ENCODE results near the gene ERCC5.

Gene ERCC5

DNA sequence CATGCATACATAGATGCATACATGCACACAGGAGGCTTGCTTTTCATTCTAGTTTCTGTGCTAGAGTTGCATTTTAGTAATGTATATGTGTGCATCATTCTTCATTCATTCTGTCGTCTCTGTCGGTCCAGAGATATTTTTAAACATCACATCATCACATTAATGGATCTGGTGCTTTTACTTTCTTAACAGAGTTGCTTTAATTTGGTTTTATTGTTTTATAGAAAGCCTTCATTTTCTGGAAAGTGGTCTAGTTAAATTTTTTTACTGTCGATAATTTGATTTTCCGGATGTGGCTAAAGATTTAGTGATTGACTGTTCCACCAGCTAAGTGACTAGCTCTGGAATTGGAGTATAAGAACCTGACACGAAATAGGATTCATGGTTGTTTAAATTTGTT lies 30.0 kb upstream of the ERCC5 start:
- Histone ChIP-seq H3K36me3 (ENCODE audit: insufficient read depth, low read length) (no peaks in the 10 kb centered on the region; the same call in 1 of the 2 replicates), H3K9me3 (ENCODE audit: insufficient read depth, low read depth, low read length) (0 out of 2 replicates have a peak, but pooled peaks cover 2% of the 10 kb centered on the region), H3K4me3 (ENCODE audit: low read length) (no peak overlapping the region), H3K4me1 (ENCODE audit: insufficient read depth, low read length) (peaks cover 4% of the 10 kb centered on the region; the same call in 1 of the 2 replicates), H3K27ac (ENCODE audit: low read depth, low read length) (no peak overlapping the region), H3K27me3 (ENCODE audit: insufficient read depth, low read length) (no peaks in the 10 kb centered on the region), H3K9ac (ENCODE audit: low read depth, low read length) (no peak overlapping the region)
- WGBS: 91% methylated on average over 3 of the region's 5 CpGs

DNA sequence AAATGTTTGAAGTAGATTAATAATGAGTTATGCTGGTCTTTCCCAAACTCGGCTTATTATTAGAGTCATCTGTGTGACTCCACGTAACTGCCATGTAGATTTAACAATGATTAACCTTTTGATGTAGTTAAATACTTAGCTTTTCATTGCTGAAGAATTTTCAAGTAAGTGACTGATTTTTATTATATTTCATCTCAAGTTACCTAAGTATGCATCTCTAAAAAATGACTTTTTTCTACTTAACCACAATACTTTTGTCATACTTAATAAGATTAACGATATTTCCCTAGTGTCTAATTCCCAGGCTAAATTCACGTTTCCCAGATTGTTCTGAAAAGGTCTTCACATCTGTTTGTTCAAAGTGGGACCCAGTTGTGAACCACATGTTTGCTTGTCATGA lies 29.1 kb upstream of the ERCC5 start:
- no peaks in the 10 kb centered on the region for H3K27me3 ChIP-seq (ENCODE audit: insufficient read depth, low read length)
- WGBS: 95% methylated on average over 4 of the region's 4 CpGs
- peaks cover 4% of the 10 kb centered on the region; the same call in 1 of the 2 replicates for H3K4me1 ChIP-seq (ENCODE audit: insufficient read depth, low read length)
- H3K9me3 ChIP-seq (ENCODE audit: insufficient read depth, low read depth, low read length): no peaks in the 10 kb centered on the region
- H3K9ac ChIP-seq (ENCODE audit: low read depth, low read length): no peak overlapping the region
- H3K4me3 ChIP-seq (ENCODE audit: low read length): no peak overlapping the region
- no peak overlapping the region for H3K27ac ChIP-seq (ENCODE audit: low read depth, low read length)
- peaks cover 2% of the 10 kb centered on the region; the same call in 1 of the 2 replicates for H3K36me3 ChIP-seq (ENCODE audit: insufficient read depth, low read length)

DNA sequence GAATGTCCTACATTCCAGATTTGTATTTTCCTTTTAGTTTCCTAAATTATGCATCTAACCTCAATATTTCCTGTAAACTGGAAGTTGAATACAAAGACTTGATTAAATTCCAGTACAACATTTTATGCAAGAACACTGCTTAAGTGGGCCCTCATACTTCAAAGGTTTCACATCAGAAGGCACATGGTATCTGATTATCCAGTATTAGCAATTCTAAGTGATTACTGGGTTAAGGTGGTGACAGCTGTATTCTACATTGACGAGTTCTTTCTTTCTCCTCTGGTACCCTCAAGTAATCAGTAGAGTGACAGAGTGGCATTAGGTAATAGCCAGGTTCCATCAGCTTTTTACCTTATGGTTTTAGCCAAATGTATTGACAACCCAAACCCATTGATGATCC lies 28.6 kb upstream of the ERCC5 start:
- no peak overlapping the region for H3K4me3 ChIP-seq (ENCODE audit: low read length)
- no peak overlapping the region for H3K9ac ChIP-seq (ENCODE audit: low read depth, low read length)
- H3K36me3 ChIP-seq (ENCODE audit: insufficient read depth, low read length): peaks cover 8% of the 10 kb centered on the region; the same call in 1 of the 2 replicates
- H3K27ac ChIP-seq (ENCODE audit: low read depth, low read length): no peak overlapping the region
- 100% methylated on average over 1 of the region's 1 CpG for WGBS
- no peaks in the 10 kb centered on the region for H3K27me3 ChIP-seq (ENCODE audit: insufficient read depth, low read length)
- H3K4me1 ChIP-seq (ENCODE audit: insufficient read depth, low read length): peaks cover 4% of the 10 kb centered on the region; the same call in 1 of the 2 replicates
- no peaks in the 10 kb centered on the region for H3K9me3 ChIP-seq (ENCODE audit: insufficient read depth, low read depth, low read length)

DNA sequence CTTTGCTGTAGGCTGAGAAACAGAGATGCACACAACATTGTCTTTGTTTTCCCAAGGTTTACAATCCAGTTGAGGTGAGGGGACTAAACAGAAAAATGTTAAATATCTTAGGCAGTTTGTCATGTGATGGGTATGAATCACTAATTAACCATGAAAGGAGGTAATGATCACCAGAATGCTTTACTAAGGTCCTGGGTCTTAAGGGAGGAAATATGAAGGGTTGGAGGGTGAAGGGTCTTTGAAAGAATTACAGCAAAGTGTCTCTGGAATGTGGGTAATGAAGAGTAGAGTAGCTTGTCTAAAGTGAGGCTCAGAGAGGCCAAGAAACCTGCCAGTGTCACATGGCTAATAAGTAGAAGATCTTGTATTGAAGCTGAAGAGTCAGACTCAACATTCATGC lies 27.9 kb upstream of the ERCC5 start:
- H3K36me3 ChIP-seq (ENCODE audit: insufficient read depth, low read length): peaks cover 8% of the 10 kb centered on the region; the same call in 1 of the 2 replicates
- peaks cover 1% of the 10 kb centered on the region; the same call in 1 of the 2 replicates for H3K4me1 ChIP-seq (ENCODE audit: insufficient read depth, low read length)

DNA sequence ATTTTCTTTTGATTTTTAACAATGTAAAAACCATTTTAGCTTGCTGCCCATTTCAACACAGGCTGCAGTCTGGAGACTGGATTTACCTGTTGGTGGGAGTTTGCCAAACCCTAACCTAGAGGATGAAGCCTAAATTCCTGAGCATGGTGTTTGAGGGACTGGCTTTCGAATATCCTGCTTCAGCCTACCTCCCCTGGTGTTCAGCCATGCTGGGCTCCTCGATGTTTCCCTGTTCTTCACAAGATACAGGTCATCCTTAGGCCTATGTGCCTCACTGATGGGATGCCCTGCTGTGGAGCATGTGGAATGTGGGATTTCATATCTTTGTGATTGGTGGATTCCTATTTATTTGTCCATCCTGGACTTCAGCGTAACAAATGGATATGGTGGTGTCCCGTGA lies 20.4 kb upstream of the ERCC5 start:
- peaks cover 6% of the 10 kb centered on the region; the same call in 1 of the 2 replicates for H3K4me1 ChIP-seq (ENCODE audit: insufficient read depth, low read length)
- 0 out of 2 replicates have a peak overlapping the region, but pooled peaks have one; percentile 4 for H3K9ac ChIP-seq (ENCODE audit: low read depth, low read length)
- H3K27ac ChIP-seq (ENCODE audit: low read depth, low read length): peak overlapping the region; percentile 51; the same call in 1 of the 2 replicates
- H3K27me3 ChIP-seq (ENCODE audit: insufficient read depth, low read length): no peaks in the 10 kb centered on the region
- no peak overlapping the region for H3K4me3 ChIP-seq (ENCODE audit: low read length)
- peaks cover 13% of the 10 kb centered on the region; the same call in 1 of the 2 replicates for H3K36me3 ChIP-seq (ENCODE audit: insufficient read depth, low read length)
- 90% methylated on average over 4 of the region's 4 CpGs for WGBS
- no peaks in the 10 kb centered on the region; the same call in 1 of the 2 replicates for H3K9me3 ChIP-seq (ENCODE audit: insufficient read depth, low read depth, low read length)

More for the DNA sequence above, 27.9 kb upstream of the ERCC5 start:
- Histone ChIP-seq H3K27me3 (ENCODE audit: insufficient read depth, low read length) (no peaks in the 10 kb centered on the region), H3K4me3 (ENCODE audit: low read length) (no peak overlapping the region), H3K9me3 (ENCODE audit: insufficient read depth, low read depth, low read length) (no peaks in the 10 kb centered on the region), H3K9ac (ENCODE audit: low read depth, low read length) (no peak overlapping the region), H3K27ac (ENCODE audit: low read depth, low read length) (no peak overlapping the region)

DNA sequence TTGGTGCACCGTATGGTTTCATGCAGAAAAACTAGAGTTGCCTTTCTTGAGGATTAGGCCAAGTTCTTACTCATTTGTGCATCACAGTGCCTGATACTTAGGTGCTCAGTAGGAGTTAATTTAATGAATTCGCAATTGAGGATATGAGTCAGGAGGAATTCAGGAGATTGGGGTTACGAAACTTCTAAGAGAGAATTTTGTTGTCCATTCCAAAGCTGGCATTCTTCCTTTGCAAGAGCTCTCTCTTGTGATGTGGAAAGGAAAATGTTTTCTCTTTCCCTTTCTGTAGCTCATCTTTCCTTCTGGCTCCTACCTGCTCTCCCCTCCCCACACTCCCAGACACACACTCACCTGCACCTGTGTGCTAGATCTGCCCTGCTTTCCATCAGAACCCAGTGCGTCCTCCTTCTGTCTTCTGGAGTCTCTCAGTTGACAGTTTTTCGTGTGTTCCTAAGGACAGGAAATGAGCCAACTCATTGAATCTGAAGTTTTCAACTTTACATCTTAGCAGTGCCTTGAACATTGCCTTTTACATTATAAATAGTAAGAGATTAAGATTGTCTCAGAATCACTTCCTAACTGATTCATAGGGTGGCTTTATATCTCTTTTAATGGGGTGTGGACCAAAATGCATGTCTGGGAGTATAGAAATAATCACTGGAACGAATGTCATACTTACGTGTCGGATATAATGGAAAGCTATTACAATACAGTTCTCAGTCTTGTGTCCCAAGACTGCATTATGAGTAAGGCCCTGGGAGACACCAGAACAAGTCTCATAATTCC lies 19.7 kb upstream of the ERCC5 start:
- Histone ChIP-seq H3K36me3 (ENCODE audit: insufficient read depth, low read length) (peaks cover 13% of the 10 kb centered on the region; the same call in 1 of the 2 replicates), H3K9ac (ENCODE audit: low read depth, low read length) (no peak overlapping the region), H3K4me3 (ENCODE audit: low read length) (no peak overlapping the region), H3K27me3 (ENCODE audit: insufficient read depth, low read length) (no peaks in the 10 kb centered on the region), H3K27ac (ENCODE audit: low read depth, low read length) (no peak overlapping the region; the same call in 1 of the 2 replicates), H3K9me3 (ENCODE audit: insufficient read depth, low read depth, low read length) (no peaks in the 10 kb centered on the region; the same call in 1 of the 2 replicates), H3K4me1 (ENCODE audit: insufficient read depth, low read length) (peaks cover 6% of the 10 kb centered on the region; the same call in 1 of the 2 replicates)
- WGBS: 84% methylated on average over 8 of the region's 8 CpGs

DNA sequence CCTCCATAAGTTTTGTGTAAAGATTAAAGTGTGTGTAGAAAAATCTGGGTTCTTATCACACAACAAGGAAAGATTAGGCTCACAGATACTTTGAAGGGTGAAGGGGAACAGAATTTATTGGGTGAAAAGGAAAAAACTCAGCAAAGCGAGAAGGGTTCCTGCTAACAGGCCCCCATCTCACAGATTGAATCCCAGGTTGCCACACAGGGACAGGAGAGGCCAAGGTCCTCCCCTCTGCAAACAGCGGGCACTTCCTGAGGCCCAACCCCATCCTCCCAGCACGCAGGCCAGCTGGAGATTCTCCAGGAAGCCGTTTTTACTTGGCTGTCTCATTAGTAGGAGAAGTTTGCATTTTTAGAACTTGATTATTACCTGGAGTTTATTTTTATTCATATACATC lies 15.2 kb upstream of the ERCC5 start:
- Histone ChIP-seq H3K9ac (ENCODE audit: low read depth, low read length) (no peak overlapping the region), H3K27ac (ENCODE audit: low read depth, low read length) (no peak overlapping the region), H3K4me3 (ENCODE audit: low read length) (no peak overlapping the region), H3K9me3 (ENCODE audit: insufficient read depth, low read depth, low read length) (no peaks in the 10 kb centered on the region), H3K4me1 (ENCODE audit: insufficient read depth, low read length) (peaks cover 3% of the 10 kb centered on the region; the same call in 1 of the 2 replicates), H3K27me3 (ENCODE audit: insufficient read depth, low read length) (no peaks in the 10 kb centered on the region), H3K36me3 (ENCODE audit: insufficient read depth, low read length) (no peaks in the 10 kb centered on the region)
- WGBS: 75% methylated on average over 2 of the region's 4 CpGs

DNA sequence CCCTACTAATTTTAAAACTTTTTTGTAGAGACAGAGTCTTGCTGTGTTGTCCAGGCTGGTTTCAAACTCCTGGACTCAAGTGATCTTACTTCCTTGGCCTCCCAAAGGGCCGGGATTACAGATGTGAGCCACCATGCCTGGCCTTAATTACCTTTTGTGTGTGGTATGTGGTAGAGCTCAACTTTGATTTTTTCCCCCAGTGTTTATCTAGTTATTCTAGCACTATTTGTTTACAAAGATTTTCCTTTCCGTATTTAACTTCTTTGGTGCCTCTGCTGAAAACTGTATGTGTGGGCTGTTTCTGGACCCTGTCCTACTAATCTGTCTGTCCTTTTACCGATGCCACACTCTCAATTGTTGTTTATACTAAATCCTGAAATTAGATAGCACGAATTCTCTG lies 9.4 kb upstream of the ERCC5 start:
- 93% methylated on average over 3 of the region's 4 CpGs for WGBS
- H3K36me3 ChIP-seq (ENCODE audit: insufficient read depth, low read length): no peaks in the 10 kb centered on the region

DNA sequence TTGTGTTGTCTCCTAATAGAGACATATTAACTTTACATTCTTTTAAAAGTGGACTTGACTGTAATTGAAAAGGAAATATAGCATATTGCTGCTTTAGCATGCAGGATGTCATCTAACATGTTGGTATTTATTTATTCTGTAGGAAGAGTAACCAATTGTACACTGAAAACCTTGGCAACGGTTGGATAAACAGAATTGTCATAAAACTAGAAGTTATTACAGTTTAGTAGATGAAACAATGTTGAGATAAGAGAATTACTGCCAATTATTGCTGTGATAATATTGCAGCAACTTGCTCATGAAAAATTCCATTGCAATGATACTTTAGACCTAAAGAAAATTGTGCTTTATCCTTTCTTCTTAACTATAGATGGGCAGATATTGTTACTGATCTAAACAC lies 7.6 kb upstream of the ERCC5 start:
- H3K9ac ChIP-seq (ENCODE audit: low read depth, low read length): no peak overlapping the region
- no peak overlapping the region for H3K4me3 ChIP-seq (ENCODE audit: low read length)
- WGBS: 100% methylated on average over 1 of the region's 1 CpG
- H3K27me3 ChIP-seq (ENCODE audit: insufficient read depth, low read length): no peaks in the 10 kb centered on the region
- H3K27ac ChIP-seq (ENCODE audit: low read depth, low read length): no peak overlapping the region
- H3K9me3 ChIP-seq (ENCODE audit: insufficient read depth, low read depth, low read length): no peaks in the 10 kb centered on the region
- H3K4me1 ChIP-seq (ENCODE audit: insufficient read depth, low read length): no peaks in the 10 kb centered on the region
- no peaks in the 10 kb centered on the region for H3K36me3 ChIP-seq (ENCODE audit: insufficient read depth, low read length)

More for the DNA sequence above, 9.4 kb upstream of the ERCC5 start:
- Histone ChIP-seq H3K4me3 (ENCODE audit: low read length) (no peak overlapping the region), H3K27ac (ENCODE audit: low read depth, low read length) (no peak overlapping the region), H3K4me1 (ENCODE audit: insufficient read depth, low read length) (no peaks in the 10 kb centered on the region), H3K27me3 (ENCODE audit: insufficient read depth, low read length) (no peaks in the 10 kb centered on the region), H3K9me3 (ENCODE audit: insufficient read depth, low read depth, low read length) (no peaks in the 10 kb centered on the region), H3K9ac (ENCODE audit: low read depth, low read length) (no peak overlapping the region)

DNA sequence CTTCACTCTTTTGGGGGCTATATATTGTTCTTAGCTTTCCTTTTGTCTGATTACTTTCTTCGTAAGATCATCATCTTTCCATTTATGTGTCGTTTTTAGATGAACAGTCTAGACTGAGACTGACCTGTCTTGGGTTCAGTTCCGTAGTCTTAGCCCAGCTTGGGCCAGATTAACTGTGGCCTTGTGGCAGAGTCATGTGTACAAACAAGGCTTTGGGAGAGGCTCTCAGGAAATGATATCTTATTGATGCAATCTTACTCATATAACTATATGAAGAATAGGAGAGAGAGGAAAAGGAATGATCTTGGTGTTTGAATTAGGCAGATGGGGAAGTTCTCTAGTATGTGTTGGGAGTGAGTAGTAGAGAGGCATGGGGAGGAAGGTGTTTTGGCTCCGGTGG lies 6.8 kb upstream of the ERCC5 start:
- 31% methylated on average over 3 of the region's 4 CpGs for WGBS
- H3K4me1 ChIP-seq (ENCODE audit: insufficient read depth, low read length): no peaks in the 10 kb centered on the region
- no peaks in the 10 kb centered on the region for H3K27me3 ChIP-seq (ENCODE audit: insufficient read depth, low read length)
- no peak overlapping the region for H3K4me3 ChIP-seq (ENCODE audit: low read length)
- no peaks in the 10 kb centered on the region for H3K36me3 ChIP-seq (ENCODE audit: insufficient read depth, low read length)
- H3K9me3 ChIP-seq (ENCODE audit: insufficient read depth, low read depth, low read length): no peaks in the 10 kb centered on the region
- no peak overlapping the region for H3K27ac ChIP-seq (ENCODE audit: low read depth, low read length)
- H3K9ac ChIP-seq (ENCODE audit: low read depth, low read length): no peak overlapping the region

DNA sequence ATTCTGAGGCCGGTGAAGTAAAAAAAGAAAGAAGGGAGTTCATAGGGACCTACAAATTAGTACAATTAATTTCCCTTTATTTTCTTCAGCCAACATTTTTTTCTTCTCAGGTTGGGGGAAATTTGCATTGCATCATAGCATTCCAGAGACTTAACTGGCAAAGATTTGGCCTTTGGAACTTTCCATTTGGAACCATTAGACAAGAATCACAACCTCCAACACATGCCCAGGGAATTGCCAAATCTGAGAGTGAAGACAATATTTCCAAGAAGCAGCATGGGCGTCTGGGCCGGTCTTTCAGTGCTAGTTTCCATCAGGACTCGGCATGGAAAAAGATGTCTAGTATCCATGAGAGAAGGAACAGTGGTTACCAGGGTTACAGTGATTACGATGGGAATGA lies 6.4 kb upstream of the ERCC5 start:
- Histone ChIP-seq H3K27me3 (ENCODE audit: insufficient read depth, low read length) (no peaks in the 10 kb centered on the region), H3K4me3 (ENCODE audit: low read length) (no peak overlapping the region), H3K36me3 (ENCODE audit: insufficient read depth, low read length) (no peaks in the 10 kb centered on the region), H3K4me1 (ENCODE audit: insufficient read depth, low read length) (no peaks in the 10 kb centered on the region), H3K27ac (ENCODE audit: low read depth, low read length) (no peak overlapping the region), H3K9ac (ENCODE audit: low read depth, low read length) (no peak overlapping the region), H3K9me3 (ENCODE audit: insufficient read depth, low read depth, low read length) (no peaks in the 10 kb centered on the region)
- 93% methylated on average over 5 of the region's 5 CpGs for WGBS

Measured in HUES64 (cell line).